HTERT RPE-1 (cell line): Measurements from ENCODE around the gene SLC38A11.

Experiments used
- in situ Hi-C: fragments of 300-500 bp; cut with MboI; formaldehyde crosslinking; loops from 4 replicates; pipeline ENCODE4 v1.14.3; 2020; ENCODE audit warnings: low sequenced_read_pairs

Gene SLC38A11

DNA sequence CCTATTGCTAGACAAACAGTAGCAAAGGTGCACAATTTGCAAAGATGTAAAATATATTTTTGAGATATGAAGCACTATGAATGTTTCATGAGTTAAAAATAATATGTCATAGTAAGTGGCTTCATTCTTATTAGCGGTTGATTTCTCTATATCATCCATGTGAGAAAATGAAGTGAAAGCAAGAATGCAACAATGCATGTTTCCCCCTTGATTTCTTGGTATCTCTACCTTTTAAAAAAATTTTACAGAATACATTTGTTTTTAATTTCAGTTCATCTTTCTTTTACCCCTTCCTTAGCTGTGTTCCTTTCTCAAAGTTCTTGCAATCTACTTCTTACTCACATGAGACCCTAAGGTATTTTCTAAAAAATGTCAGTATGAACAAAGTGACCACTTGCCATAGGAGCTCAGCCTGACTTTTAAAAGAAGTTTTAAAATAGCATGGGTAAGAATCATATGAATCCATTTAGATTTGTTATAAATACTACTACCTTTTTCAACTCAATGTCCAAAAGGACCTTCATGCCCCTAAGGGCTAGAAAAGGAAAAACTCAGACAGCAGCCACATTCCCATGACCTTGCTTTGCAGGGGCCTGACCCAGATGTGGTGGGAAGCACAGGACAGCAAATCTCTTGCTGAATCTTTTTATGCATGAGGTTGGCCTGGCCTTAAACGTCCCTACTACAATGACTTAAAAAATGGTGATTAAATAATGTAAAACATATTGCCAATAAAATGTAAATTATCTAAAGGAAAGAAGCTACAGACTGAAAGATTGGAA is 14.8 kb upstream of the SLC38A11 start:
- in situ Hi-C loops = no loop called here

- in situ Hi-C loops = no loop called here
Observed at GRCh38 chr2:164967781-164968228, 12.5 kb upstream of the SLC38A11 start.

DNA sequence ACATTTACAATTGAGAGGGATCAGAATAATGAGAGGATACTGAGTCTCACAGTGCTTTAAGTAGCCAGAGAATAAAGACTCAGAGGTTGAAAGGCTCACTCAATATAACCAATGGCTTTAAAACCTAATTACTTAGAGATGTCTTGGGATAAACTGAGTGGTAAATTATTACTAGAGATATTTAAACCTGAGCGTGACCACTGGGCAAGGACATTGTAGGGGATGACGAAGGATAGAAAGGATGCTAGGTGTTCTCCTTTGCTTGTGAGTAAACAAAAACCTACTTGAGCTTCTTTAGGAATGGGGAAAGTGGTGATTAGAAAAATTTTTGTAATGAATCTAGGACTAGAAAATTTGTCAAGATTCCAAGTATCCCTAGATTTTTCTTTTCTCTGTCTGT is 12.0 kb upstream of the SLC38A11 start:
- in situ Hi-C loops = no loop called here

GRCh38 chr2:164964700-164965099 is 9.4 kb upstream of the SLC38A11 start:
- in situ Hi-C loops = no loop called here

GRCh38 chr2:164960159-164960558 is 4.8 kb upstream of the SLC38A11 start:
- in situ Hi-C loops = no loop called here

DNA sequence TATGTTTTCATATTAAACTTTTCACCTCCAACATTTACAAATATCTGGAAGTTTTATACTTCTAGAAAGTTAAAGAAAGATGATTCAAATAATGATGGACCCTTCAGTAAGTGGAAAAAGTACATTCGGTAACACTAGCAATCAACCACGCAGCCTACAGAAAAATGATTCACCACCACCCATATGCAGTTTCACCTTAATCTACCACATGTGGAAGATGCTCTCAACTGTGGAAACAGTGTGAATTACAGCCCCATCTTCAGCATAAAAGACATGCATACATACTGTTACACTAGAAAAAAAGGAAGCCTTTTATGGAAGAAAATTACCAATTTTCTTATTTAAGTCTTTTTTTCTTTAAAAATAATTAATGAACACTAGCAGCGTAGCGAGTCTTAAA is 1.1 kb downstream of the SLC38A11 start:
- in situ Hi-C loops = no loop called here

DNA sequence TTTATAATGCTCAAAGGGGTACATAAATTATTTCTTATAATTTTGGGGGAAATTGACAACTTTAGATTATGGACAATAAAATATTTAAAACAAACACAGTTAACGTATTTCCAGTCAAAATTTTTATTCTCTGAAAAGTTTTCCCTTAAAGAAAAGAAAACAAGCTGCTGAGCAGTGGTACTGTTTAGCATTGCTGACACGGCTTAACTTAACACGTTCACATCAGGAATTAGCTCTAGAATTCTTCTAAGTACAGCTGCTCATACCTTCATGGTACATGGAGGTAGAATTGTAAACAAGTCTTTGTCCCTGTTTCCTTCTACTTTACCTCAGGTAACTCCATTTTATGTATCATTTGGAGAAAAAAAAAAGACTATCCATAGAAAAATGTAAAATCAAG is 2.0 kb downstream of the SLC38A11 start:
- in situ Hi-C loops = no loop called here

DNA sequence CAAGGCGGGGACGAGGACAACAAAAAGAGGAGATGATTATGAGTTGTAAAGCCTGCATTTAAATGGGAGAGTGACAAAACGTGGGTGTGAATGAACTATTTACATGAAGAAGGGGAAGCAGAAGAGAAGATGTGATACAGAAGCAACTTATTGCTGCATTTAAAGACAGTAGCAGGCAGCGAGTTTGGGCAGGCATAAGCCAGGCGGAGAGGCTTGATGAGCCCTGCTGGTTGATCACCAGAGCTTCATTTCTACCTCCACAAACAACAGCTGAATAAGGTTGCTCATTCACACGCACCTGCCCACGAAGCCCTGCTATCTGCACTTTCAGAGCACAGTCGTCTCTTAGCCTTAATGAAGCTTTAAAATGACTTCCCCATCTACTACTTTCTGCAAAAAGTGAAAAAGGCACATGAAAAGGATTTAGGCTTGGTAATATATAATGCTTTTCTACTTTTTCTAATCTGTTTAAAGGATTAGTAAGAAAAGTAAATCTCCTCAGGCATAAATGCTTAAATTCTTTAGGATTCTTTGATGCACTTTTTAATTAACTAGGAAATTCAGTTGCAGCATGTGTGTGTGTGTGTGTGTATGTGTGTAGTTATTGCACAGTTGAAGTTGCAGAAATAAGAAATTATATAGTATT is 3.1 kb downstream of the SLC38A11 start:
- in situ Hi-C loops = no loop called here

- in situ Hi-C loops = no loop called here
Observed at GRCh38 chr2:164948540-164948939, 6.8 kb downstream of the SLC38A11 start.

GRCh38 chr2:164947281-164947680 is 8.0 kb downstream of the SLC38A11 start:
- in situ Hi-C loops = no loop called here

- in situ Hi-C loops = no loop called here
Observed at GRCh38 chr2:164943289-164943688, 12.0 kb downstream of the SLC38A11 start.

GRCh38 chr2:164937864-164938401 is 17.4 kb downstream of the SLC38A11 start:
- in situ Hi-C loops = no loop called here

DNA sequence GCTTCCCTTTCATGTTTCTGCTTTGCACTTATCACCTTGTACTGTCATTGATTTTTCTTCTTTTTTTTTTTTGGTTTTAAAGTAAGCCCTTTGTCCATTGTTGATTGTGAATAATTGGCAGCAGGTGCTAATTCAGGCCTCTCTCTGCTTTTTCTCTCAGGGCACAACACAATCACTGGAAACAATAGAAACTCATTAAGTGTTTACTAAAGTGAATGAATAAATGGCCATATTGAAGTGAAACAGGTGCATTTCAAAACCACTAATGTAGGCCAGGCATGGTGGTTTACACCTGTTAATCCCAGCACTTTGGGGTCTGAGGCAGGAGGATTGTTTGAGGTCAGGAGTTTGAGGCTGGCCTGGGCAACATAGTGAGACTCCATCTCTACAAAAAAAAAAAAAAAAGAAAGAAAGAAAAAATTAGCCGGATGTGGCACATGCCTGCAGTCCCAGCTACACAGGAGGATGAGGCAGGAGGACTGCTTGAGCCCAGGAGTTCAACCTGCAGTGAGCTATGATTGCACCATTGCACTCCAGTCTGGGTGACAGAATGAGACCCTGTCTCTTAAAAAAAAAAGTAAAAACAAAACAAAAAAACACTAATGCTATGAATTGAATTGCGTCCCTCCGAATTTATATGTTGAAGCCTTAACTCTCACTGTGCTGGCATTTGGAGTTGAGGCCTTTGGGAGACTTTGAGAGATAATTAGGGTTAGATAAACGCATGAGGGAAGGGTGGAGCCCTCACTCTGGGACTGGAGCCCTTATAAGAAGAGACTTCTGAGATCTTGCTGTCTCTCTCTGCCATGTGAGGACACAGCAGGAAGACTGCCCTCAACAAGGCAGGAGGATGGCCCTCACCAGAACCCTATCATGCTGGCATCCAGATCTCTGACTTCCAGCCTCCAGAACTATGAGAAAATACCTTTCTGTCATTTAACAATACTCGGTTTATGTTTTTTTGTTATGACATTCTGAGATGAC is 19.9 kb downstream of the SLC38A11 start:
- in situ Hi-C loops = no loop called here

- in situ Hi-C loops = no loop called here
Observed at GRCh38 chr2:164934401-164935117, 20.8 kb downstream of the SLC38A11 start.

- in situ Hi-C loops = no loop called here
Observed at GRCh38 chr2:164933671-164934189, 21.6 kb downstream of the SLC38A11 start.

- in situ Hi-C loops = no loop called here
Observed at GRCh38 chr2:164932377-164932776, 22.9 kb downstream of the SLC38A11 start.

DNA sequence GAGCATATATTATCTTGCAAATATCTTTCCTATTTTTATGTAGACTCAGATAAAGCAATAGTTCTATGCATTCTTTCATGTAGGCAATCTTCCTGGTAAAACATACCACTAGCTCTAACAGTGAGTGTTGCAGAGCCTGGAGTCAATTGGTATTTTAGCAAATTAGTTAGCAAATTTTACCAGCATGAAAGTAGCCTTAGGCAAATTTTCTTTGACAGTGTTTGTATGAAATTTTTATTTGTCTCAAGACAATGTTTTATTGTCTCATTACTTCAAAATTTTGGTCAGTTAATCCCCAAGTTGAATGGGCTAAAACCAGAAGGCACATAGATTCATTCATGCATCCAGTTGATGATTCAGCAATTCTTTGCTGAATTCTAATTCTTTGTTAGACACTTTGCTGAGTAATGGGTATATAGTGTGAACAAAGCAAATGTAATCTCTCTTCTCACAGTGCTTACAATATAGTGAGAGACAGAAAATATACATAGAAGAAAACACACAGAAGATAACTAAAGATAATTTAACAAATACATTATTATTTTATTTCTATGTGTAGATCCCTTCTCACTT is 27.1 kb downstream of the SLC38A11 start:
- in situ Hi-C loops = no loop called here

DNA sequence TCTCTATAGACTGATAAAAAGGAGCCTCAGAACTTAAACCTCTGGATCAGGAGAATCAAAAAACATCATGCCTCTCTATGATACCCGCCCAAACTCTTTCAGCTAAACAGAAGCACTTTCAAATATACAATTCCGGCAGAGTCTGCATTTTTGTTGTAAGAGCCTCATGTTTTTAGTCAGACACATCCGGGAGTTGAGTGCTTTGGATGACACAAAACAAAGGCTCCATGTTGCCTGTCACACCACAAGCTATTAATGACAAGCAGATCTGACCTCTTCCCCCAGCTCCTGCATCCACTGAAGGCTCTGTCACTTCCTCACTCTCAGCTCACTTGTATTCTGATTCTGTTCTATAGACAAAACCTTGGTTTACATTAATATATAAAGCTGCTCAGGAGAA is 33.2 kb downstream of the SLC38A11 start:
- in situ Hi-C loops = no loop called here

DNA sequence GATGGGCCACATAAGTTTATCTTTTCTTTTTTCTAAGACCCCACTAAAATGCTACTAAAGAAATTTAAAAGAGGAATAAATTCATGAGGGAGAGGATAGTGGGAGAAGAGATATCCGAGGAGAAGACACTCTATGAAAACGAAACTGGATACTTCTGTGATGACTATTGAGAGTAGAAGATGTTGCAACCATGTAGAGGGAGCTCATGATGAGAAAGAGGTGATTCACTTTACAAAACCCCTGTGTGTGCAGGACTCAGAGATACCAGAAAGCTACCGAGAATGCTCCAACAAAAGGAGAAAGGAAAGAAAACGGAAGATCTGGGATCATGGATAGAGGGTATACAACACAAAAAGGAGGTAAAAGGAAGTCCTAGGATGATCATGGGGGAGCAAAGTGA is 34.9 kb downstream of the SLC38A11 start:
- in situ Hi-C loops = no loop called here
